HG03432 (cell line): Measurements from ENCODE around the gene YPEL4.

ENCODE experiments used
- ATAC-seq: cut with Tn5 transposase; IDR thresholded peaks from one replicate; pipeline ENCODE4 v1.9.1; 2021; ENCODE audit warnings: mild to moderate bottlenecking, moderate library complexity; ENCODE audit not compliant: unreplicated experiment

YPEL4 gene

GRCh38 chr11:57596266-57596885, 53.3 kb downstream of the YPEL4 start:
- no peak for ATAC-seq
